IPS DF 6.9 (cell line): ENCODE results near the gene HAND2.

Source experiments
- DNase-seq: peaks from one replicate; pipeline ENCODE4 v3.0.0-alpha.2; 2013; ENCODE audit warnings: low read depth, low spot score
- H3K27ac ChIP-seq: one replicate; pipeline ENCODE4 v1.5.1; 2013; ENCODE audit warnings: low read length, control low read depth
- H3K27me3 ChIP-seq: 2 replicates; pipeline ENCODE4 v1.6.1; 2013; ENCODE audit warnings: mild to moderate bottlenecking, low read length; ENCODE audit not compliant: control insufficient read depth, insufficient read depth
- H3K36me3 ChIP-seq: 2 replicates; pipeline ENCODE4 v1.6.1; 2013; ENCODE audit warnings: low read length; ENCODE audit not compliant: control insufficient read depth, insufficient read depth
- H3K4me1 ChIP-seq: 2 replicates; pipeline ENCODE4 v1.6.1; 2013; ENCODE audit warnings: low read length; ENCODE audit not compliant: control insufficient read depth, insufficient read depth
- H3K4me3 ChIP-seq: 2 replicates; pipeline ENCODE4 v1.5.1; 2013; ENCODE audit warnings: mild to moderate bottlenecking, low read length
- H3K9me3 ChIP-seq: 2 replicates; pipeline ENCODE4 v1.6.1; 2013; ENCODE audit warnings: low read length, inconsistent platforms; ENCODE audit not compliant: control insufficient read depth, insufficient read depth
- WGBS: extraction: QIAGEN DNeasy Blood & Tissue Kit; methylation state at CpG from one replicate; pipeline ENCODE4 v1.1.7; 2013; ENCODE audit warnings: mixed read lengths, missing lambda C conversion rate; ENCODE audit not compliant: insufficient read length, insufficient coverage; 5-methylcytosine and 5-hydroxymethylcytosine counted together

HAND2 gene

DNA sequence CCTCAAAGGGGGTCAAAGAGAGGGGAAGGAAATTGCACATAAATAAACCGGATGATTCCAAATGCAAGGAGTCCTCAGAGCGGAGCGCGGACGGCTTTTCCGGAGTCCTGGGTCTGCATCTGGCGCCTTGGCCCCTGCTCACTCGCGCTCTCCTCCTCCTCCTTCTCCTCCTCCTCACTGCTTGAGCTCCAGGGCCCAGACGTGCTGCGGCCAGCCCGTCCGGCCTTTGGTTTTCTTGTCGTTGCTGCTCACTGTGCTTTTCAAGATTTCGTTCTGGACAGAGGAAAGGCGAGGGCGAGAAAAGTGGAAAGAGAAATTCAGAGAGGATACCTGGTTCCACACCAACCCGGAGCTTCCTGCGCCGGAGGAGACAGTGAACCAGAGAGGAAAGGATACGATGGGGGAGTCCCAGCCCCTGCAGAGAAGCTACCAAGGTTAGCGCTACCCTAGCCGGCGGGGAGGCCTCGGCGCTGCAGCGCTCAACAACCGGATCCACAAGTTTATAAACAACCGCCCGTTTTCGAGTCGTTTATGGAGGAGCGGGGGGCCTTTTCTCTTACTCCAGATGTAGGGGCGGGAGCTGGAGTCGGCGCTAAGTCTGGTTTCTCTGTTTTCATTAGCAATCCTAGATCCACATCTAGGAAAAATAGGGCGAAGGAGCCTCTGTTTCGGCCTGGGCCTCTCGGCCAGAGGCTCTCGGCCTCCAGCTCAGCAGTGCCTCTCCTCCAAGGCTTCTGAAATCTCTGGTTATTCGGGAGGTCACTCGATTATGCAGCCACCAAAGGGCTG, 2.7 kb downstream of the HAND2 start:
- no CpG with 5 or more reads among the region's 42 CpGs for WGBS
- Histone ChIP-seq H3K27ac (no peak overlapping the region), H3K4me3 (no peak overlapping the region), H3K9me3 (no peaks in the 10 kb centered on the region), H3K4me1 (peaks cover 3% of the 10 kb centered on the region), H3K27me3 (peaks cover 93% of the 10 kb centered on the region), H3K36me3 (no peaks in the 10 kb centered on the region)
- no peak for DNase-seq

DNA sequence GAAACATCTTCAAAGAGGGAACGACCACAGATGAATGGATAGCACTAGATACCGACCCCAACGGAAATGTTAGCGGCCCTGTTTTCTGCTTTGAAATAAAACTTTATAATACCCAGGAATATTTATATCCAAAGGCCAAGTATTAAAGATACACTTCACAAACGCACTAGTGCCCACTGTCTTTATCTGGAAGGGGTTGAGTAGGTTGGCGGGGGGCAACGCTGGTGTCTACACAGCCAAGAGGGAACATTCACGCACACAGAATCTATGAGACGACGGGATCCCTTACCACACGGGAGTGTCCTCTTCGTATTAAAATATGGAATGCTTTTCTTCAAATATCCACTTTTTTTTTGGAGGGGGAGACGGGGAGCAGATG, 3.3 kb downstream of the HAND2 start:
- Histone ChIP-seq H3K36me3 (no peaks in the 10 kb centered on the region), H3K27me3 (peaks cover 93% of the 10 kb centered on the region), H3K4me1 (peaks cover 5% of the 10 kb centered on the region), H3K9me3 (no peaks in the 10 kb centered on the region), H3K4me3 (no peak overlapping the region), H3K27ac (no peak overlapping the region)
- no CpG with 5 or more reads among the region's 13 CpGs for WGBS
- DNase-seq: no peak

- Histone ChIP-seq H3K4me1 (peaks cover 5% of the 10 kb centered on the region), H3K36me3 (no peaks in the 10 kb centered on the region), H3K27ac (no peak overlapping the region), H3K27me3 (peaks cover 93% of the 10 kb centered on the region), H3K4me3 (no peak overlapping the region), H3K9me3 (no peaks in the 10 kb centered on the region)
- no peak for DNase-seq
- WGBS: no CpG with 5 or more reads among the region's 10 CpGs
Observed at GRCh38 chr4:173526027-173526482, 4.0 kb downstream of the HAND2 start.

DNA sequence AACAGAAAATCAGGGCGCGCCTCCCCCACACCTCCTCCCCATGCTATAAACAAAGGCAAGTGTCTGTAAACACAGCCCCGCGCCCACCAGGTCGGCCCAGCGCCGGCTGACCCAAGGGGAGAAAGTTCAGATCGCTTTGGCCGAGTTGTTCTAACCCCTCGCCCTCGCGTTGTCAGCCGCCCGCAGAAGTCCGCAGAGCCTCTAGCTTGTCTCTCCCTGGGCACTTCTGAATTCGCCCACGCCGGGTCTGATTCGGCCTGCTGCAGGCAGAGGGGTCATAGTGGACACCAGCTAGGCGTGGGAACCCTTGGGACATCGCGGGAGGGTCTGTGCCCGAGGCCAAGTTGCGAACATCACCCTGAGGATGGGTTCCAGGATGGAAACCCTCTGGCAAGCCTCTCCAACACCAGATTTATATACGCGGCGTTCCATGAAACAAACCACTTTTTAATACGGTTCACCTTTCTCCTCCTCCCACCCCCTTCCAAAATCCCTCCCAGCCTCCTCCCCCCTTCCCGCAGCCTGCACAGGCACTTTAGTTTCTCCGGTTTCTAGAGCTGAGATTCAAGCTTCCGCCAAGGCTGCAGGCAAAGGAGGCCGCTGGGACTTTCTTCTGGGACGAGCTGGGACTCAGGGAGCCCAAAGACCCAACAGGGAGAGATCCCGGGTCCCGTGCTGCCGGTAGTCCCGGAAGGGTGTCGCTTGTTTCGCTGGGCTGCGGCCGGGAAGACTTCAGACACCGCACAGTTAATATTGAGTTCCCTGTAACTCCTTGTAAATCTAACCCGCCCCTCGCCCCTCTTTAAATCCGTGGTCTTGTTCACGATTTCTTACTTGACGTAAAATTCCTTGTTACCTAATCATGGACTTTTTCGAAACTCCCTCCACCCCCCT, 4.7 kb downstream of the HAND2 start:
- H3K4me1 ChIP-seq: peaks cover 5% of the 10 kb centered on the region; the same call in 1 of the 2 replicates
- H3K36me3 ChIP-seq: no peaks in the 10 kb centered on the region
- H3K4me3 ChIP-seq: no peak overlapping the region
- H3K27me3 ChIP-seq: peaks cover 93% of the 10 kb centered on the region
- H3K27ac ChIP-seq: no peak overlapping the region
- no peaks in the 10 kb centered on the region for H3K9me3 ChIP-seq
- DNase-seq: no peak
- no CpG with 5 or more reads among the region's 48 CpGs for WGBS

DNA sequence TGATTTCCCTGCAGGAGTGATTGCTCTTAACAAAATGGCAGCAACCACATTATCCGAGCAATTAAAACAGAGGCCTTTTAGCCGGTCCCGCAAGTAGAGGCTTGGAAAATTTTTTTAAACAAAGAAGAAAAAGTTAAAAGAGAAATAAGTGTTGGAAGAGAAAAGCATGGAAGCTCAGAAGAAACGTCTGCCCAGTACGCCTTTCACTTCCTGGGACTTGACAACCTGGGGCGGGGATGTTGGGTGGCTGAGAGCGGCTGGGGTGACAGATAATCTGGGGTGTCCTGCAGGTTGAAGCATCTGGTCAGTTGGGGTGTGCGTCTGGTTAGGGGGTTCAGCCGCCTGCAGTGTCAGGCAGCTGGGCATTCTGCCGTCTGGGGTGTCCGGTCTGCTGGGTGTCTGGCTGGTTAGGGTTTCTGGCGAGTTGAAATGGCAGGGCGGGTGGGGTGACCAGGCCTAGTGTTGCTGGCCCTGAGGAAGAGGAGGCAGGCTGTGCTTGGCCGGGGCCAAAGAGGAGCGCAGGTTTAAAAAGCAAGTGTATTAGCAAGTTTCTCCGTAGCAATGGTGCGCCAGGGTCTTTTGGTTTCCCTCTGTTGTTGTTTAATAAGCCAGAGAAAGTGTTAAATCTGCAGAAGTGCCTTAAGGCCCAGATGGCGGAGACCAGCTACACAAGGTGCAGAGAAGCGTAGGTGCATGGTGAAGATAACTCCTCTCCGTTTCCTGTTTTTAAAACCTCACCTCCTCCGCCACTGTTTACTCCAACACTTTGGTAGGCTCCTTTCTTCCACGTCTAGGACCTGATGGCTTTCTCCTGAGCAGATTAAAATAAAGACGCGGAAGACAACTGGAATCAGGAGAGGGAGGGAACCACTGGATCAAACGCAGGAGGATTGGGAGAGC, 5.6 kb downstream of the HAND2 start:
- no peak overlapping the region for H3K4me3 ChIP-seq
- WGBS: no CpG with 5 or more reads among the region's 25 CpGs
- H3K9me3 ChIP-seq: no peaks in the 10 kb centered on the region
- no peaks in the 10 kb centered on the region for H3K36me3 ChIP-seq
- no peak for DNase-seq
- peaks cover 5% of the 10 kb centered on the region; the same call in 1 of the 2 replicates for H3K4me1 ChIP-seq
- no peak overlapping the region for H3K27ac ChIP-seq
- peaks cover 95% of the 10 kb centered on the region for H3K27me3 ChIP-seq

GRCh38 chr4:173522951-173523395, 7.1 kb downstream of the HAND2 start:
- H3K4me3 ChIP-seq: no peak overlapping the region; the same call in 1 of the 2 replicates
- no peak overlapping the region for H3K27ac ChIP-seq
- H3K27me3 ChIP-seq: peaks cover 98% of the 10 kb centered on the region
- WGBS: no CpG with 5 or more reads among the region's 21 CpGs
- DNase-seq: no peak
- H3K9me3 ChIP-seq: no peaks in the 10 kb centered on the region
- H3K4me1 ChIP-seq: peaks cover 7% of the 10 kb centered on the region; the same call in 1 of the 2 replicates
- no peaks in the 10 kb centered on the region for H3K36me3 ChIP-seq

DNA sequence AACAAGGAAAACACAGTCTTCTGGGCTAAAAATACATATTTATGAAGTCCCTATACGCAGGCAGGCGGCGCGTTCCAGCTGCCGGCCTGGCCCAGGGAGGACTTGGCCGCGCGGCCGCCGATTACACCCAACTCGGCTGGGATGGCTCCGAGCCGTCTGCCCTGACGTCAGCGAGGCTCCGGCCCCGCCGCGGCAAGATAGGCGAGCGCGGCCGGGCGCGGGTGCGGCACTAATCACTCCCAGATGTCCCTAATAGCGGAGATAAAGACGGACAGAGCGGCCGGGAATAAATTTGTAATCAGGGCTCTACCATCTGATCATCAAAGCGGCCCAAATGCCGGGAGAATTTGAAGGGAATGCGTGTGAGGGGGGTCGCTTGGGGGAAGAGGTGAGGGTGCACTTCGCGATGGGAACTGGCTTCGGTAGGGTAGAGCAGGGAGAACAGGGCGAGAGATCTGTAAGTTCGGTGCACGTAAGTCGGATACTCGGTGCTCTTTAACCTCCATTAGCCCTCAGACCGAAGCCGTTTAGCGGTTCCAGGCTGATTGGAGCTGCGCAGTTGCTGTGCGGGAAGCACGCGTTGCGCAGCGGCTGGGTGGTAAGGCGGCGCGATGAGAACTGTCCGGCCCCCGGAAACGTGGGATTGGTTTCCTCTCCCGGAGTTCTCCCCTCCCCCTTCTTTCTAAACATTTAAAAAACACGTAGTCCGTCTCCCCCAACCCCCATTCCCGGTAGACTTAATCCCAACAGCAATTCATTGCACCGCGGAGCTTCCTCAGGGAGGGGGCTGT, 7.7 kb downstream of the HAND2 start:
- H3K9me3 ChIP-seq: no peaks in the 10 kb centered on the region
- no peaks in the 10 kb centered on the region for H3K36me3 ChIP-seq
- peaks cover 98% of the 10 kb centered on the region for H3K27me3 ChIP-seq
- H3K27ac ChIP-seq: no peak overlapping the region
- H3K4me3 ChIP-seq: peak overlapping the region; percentile 24; the same call in 1 of the 2 replicates
- peaks cover 7% of the 10 kb centered on the region; the same call in 1 of the 2 replicates for H3K4me1 ChIP-seq
- DNase-seq: no peak
- WGBS: no CpG with 5 or more reads among the region's 63 CpGs

DNA sequence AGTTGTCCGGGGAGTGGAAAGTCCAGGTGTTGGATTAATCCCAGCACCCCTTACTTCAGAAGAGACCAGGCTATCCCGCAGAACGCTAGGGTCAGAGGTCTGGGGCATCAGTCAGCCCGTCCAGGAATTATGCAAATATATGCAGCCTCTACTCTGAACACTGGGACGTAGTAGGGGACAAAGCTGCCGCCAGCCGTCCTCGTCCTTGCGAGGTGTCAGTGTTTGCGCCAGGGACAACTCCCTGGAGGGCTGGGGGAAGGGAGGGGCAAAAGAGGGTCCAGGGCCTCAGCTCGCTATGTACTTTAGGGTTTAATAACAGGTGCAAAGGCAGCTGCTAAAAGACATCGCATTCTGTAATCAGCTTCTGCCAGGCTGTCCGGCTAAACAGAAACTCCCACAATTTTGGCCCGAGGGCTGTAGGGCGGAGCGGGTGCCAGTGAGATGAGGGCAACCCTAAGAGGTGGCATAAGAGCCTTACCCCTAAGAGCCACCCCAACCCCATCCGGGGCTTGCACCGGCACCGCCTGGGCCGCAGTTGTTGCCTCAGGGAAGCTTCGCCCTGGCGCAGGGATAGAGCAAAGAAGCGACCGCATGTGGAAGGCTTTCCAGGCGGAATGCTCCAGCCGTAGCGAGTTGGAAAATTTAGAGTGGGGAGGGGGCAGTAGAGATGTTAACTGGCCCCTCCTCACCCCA, 8.4 kb downstream of the HAND2 start:
- Histone ChIP-seq H3K4me3 (no peak overlapping the region), H3K27ac (no peak overlapping the region), H3K9me3 (no peaks in the 10 kb centered on the region), H3K36me3 (no peaks in the 10 kb centered on the region), H3K4me1 (peaks cover 7% of the 10 kb centered on the region; the same call in 1 of the 2 replicates), H3K27me3 (peaks cover 98% of the 10 kb centered on the region)
- no CpG with 5 or more reads among the region's 27 CpGs for WGBS
- DNase-seq: no peak

DNA sequence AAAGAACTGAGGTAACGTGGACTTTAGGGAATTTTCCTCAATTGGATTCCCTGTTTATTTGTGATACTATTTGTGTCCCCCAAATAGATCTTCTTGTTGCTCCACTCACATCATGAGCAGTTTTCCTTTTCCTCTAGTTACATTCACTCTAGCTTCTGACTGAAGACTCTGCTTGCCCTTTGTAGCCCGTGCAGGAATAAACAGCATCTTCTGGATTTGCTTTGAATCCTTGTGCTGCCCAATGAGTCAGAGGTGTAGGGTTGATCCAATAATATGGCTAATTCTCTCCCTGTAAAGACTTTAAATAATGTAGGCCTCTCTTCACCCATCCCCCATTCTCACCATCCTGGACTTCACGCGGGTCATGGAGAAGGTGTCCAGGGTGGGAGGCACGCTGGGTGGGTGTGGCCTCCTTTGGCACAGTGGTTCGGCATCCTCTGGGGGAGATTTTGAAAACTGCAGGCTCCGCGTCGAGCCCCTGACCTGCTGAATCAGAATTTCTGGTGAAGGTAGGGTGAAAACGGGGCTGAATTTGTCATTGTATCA, 9.0 kb downstream of the HAND2 start:
- Histone ChIP-seq H3K27ac (no peak overlapping the region), H3K36me3 (no peaks in the 10 kb centered on the region), H3K4me3 (no peak overlapping the region), H3K27me3 (peaks cover 99% of the 10 kb centered on the region), H3K9me3 (no peaks in the 10 kb centered on the region), H3K4me1 (peaks cover 7% of the 10 kb centered on the region; the same call in 1 of the 2 replicates)
- no peak for DNase-seq
- no CpG with 5 or more reads among the region's 10 CpGs for WGBS
